ENCODE measurements around the gene PPP6R1.

GRCh38 chr19:55297267-55297666 is 38.5 kb upstream of the PPP6R1 start:
- TF ChIP-seq CTCF (IDR thresholded peaks at IDR 0.05) = no peak
- TF ChIP-seq POLR2AphosphoS5 (IDR thresholded peaks at IDR 0.05; ENCODE audit: insufficient read depth in 1 of 2, low read depth in 1 of 2) = no peak

Measured in vagina (tissue), 2 donors.